HCT116 (cell line): Measurements from ENCODE around the gene AFAP1. TPM values are rescaled to one million over a fixed set of nuclear protein-coding genes. Genes with fewer than 3 reads are reported as not detected.

Experiments
- ATAC-seq: fragments of 200-7000 bp; cut with Tn5 transposase; 2 replicates; pipeline ENCODE4 v1.9.1; 2020; ENCODE audit warnings: mild to moderate bottlenecking, moderate library complexity
- BruUV-seq: library from RNA; stranded (reverse); fragments of 400-500 nt; replicated peaks from 2 replicates; lab custom pipeline; 2021; lab: Mats Ljungman, UMichigan
- CTCF ChIA-PET: fragments of 300-600 bp; sonication (Branson Sonifier 250); formaldehyde crosslinking; loops from one replicate; lab custom pipeline; 2021; ENCODE audit warnings: antibody characterized with exemption; lab: Charles Lee
- POLR2A ChIA-PET: fragments of 300-600, 350-600 bp; sonication (Branson Sonifier 250); formaldehyde crosslinking; loops from one replicate; lab custom pipeline; 2021; ENCODE audit warnings: antibody characterized with exemption; lab: Charles Lee
- RAD21 ChIA-PET, 2 experiments: fragments of 300-600 bp; sonication (Branson Sonifier 250); formaldehyde crosslinking; loops; one replicate each; lab custom pipeline; 2023; ENCODE audit warnings: low total read pairs in 2 of 2; ENCODE audit not compliant: uncharacterized antibody in 2 of 2, unreplicated experiment in 2 of 2, low non-redundant PET in 1 of 2; lab: Charles Lee
- DNase-seq: peaks from one replicate; pipeline ENCODE4 v3.0.0-alpha.2; 2010; ENCODE audit warnings: low read depth, low spot score
- H2AFZ ChIP-seq: fragments of 200-600 bp; shearing (Covaris generic), sonication (generic); 2 replicates; pipeline ENCODE4 v1.6.1; 2017; ENCODE audit warnings: low read depth, mixed run types, mixed read lengths, antibody characterized with exemption, low read length; ENCODE audit not compliant: poor library complexity, severe bottlenecking
- H3K27ac ChIP-seq: 2 replicates; pipeline ENCODE4 v1.5.1; 2012; ENCODE audit warnings: low read depth, low read length
- H3K27me3 ChIP-seq: fragments of 200-600 bp; sonication (generic); 2 replicates; pipeline ENCODE4 v1.6.1; 2016; ENCODE audit warnings: mixed run types, low read length, mixed read lengths; ENCODE audit not compliant: insufficient read depth
- H3K36me3 ChIP-seq, 2 experiments: fragments of 200-500 bp in 1 of 2; fragments of 200-600 bp in 1 of 2; sonication (Bioruptor generic) in 1 of 2; sonication (generic) in 1 of 2; 2 replicates each; pipeline versions ENCODE4 v1.5.1 to v1.6.1; 2014 to 2016; ENCODE audit warnings: low read length in 2 of 2, inconsistent platforms in 1 of 2, mixed read lengths in 1 of 2, mixed run types in 1 of 2; ENCODE audit not compliant: insufficient read depth in 2 of 2, control insufficient read depth in 1 of 2
- H3K4me1 ChIP-seq, 2 experiments: fragments of 200-600 bp in 1 of 2; sonication (generic) in 1 of 2; 2 replicates each; pipeline versions ENCODE4 v1.5.1 to v1.6.1; 2012 to 2017; ENCODE audit warnings: low read length in 2 of 2, inconsistent platforms in 1 of 2, mild to moderate bottlenecking in 1 of 2, mixed read lengths in 1 of 2, mixed run types in 1 of 2, moderate library complexity in 1 of 2; ENCODE audit not compliant: insufficient read depth in 2 of 2, control insufficient read depth in 1 of 2
- H3K4me2 ChIP-seq: fragments of 200-600 bp; sonication (generic); 2 replicates; pipeline ENCODE4 v1.6.1; 2017; ENCODE audit warnings: mixed run types, low read length, mixed read lengths
- H3K4me3 ChIP-seq, 2 experiments: fragments of 200-600 bp in 1 of 2; sonication (generic) in 1 of 2; replicated peaks in 1 of 2; 2 replicates each; pipeline ENCODE4 v1.5.1; 2011 to 2016; ENCODE audit warnings: low read length in 2 of 2, control low read depth in 1 of 2, low read depth in 1 of 2, mild to moderate bottlenecking in 1 of 2, mixed read lengths in 1 of 2, mixed run types in 1 of 2
- H3K79me2 ChIP-seq: fragments of 200-600 bp; sonication (generic); 2 replicates; pipeline ENCODE4 v1.6.1; 2017; ENCODE audit warnings: mild to moderate bottlenecking, mixed run types, low read length, moderate library complexity, mixed read lengths; ENCODE audit not compliant: insufficient read depth
- H3K9ac ChIP-seq: fragments of 200-600 bp; sonication (generic); 2 replicates; pipeline ENCODE4 v1.6.1; 2016; ENCODE audit warnings: low read length, mixed read lengths
- H3K9me2 ChIP-seq: fragments of 200-600 bp; sonication (generic), shearing (Covaris generic); 2 replicates; pipeline ENCODE4 v1.6.1; 2017; ENCODE audit warnings: mixed run types, mild to moderate bottlenecking, moderate library complexity; ENCODE audit not compliant: insufficient read depth
- H3K9me3 ChIP-seq, 2 experiments: fragments of 200-500 bp in 1 of 2; fragments of 200-600 bp in 1 of 2; sonication (Bioruptor generic) in 1 of 2; sonication (generic) in 1 of 2; 2 replicates each; pipeline ENCODE4 v1.6.1; 2014 to 2017; ENCODE audit warnings: low read length in 2 of 2, mixed read lengths in 2 of 2, inconsistent platforms in 1 of 2, low read depth in 1 of 2, mild to moderate bottlenecking in 1 of 2, mixed run types in 1 of 2, moderate library complexity in 1 of 2; ENCODE audit not compliant: control insufficient read depth in 1 of 2, insufficient read depth in 1 of 2
- H4K20me1 ChIP-seq: fragments of 200-600 bp; sonication (generic), shearing (Covaris generic); 2 replicates; pipeline ENCODE4 v1.6.1; 2017; ENCODE audit warnings: mixed run types, mild to moderate bottlenecking, moderate library complexity; ENCODE audit not compliant: insufficient read depth
- EGR1 ChIP-seq: IDR thresholded peaks from 2 replicates; pipeline ENCODE4 v1.6.1; 2012; ENCODE audit warnings: low read depth
- ELF1 ChIP-seq: IDR thresholded peaks from 2 replicates; pipeline ENCODE4 v1.6.1; 2012; ENCODE audit warnings: low read depth, borderline replicate concordance
- EZH2 ChIP-seq: fragments of 200-600 bp; sonication (generic); IDR thresholded peaks from 2 replicates; pipeline ENCODE4 v1.6.1; 2017; ENCODE audit warnings: antibody characterized with exemption, mixed run types
- EZH2phosphoT487 ChIP-seq: fragments of 200-600 bp; IDR thresholded peaks from 2 replicates; pipeline ENCODE4 v1.6.1; 2018; ENCODE audit warnings: antibody characterized with exemption, borderline replicate concordance
- FOSL1 ChIP-seq: IDR thresholded peaks from 2 replicates; pipeline ENCODE4 v1.6.1; 2012; ENCODE audit warnings: low read depth
- SIN3A ChIP-seq: IDR thresholded peaks from 2 replicates; pipeline ENCODE4 v1.6.1; 2012; ENCODE audit warnings: low read depth
- TCF7L2 ChIP-seq: IDR thresholded peaks from 2 replicates; pipeline ENCODE4 v1.7.0; 2011; ENCODE audit warnings: borderline replicate concordance, inconsistent platforms; ENCODE audit not compliant: insufficient read depth, insufficient read length; ENCODE audit errors: extremely low read depth
- ZFX ChIP-seq: fragments of 450-650 bp; IDR thresholded peaks from 2 replicates; pipeline ENCODE4 v1.6.1; 2017
- ZNF274 ChIP-seq: fragments of 200-500 bp; sonication (Bioruptor generic); IDR thresholded peaks from 2 replicates; pipeline ENCODE4 v1.6.1; 2014; ENCODE audit warnings: mild to moderate bottlenecking, low read depth, low read length, inconsistent platforms
- intact Hi-C: fragments of 100-400 bp; cut with micrococcal nuclease; formaldehyde crosslinking; loops from 2 replicates; pipeline ENCODE4 v1.10.0; 2022
- total RNA-seq: library from RNA; stranded (reverse); gene quantifications from one replicate; pipeline ENCODE4 v1.2.1, GENCODE V29; 2021; ENCODE audit not compliant: unreplicated experiment
- TF ChIP-seq, protein P1 (sequence below), 3 experiments: fragments of 200-600 bp in 1 of 3; sonication (generic) in 1 of 3; IDR thresholded peaks in 2 of 3; conservative IDR thresholded peaks in 1 of 3; 2 replicates each; pipeline ENCODE4 v1.5.1; 2012 to 2017; ENCODE audit warnings: low read depth in 2 of 3, low read length in 2 of 3, antibody characterized with exemption in 1 of 3, borderline replicate concordance in 1 of 3, control low read depth in 1 of 3, mild to moderate bottlenecking in 1 of 3, mixed read lengths in 1 of 3, mixed run types in 1 of 3, moderate library complexity in 1 of 3; ENCODE audit not compliant: insufficient read depth in 1 of 3
- TF ChIP-seq, protein P2 (sequence below): IDR thresholded peaks from 2 replicates; pipeline ENCODE4 v1.6.1; 2011; ENCODE audit warnings: mild to moderate bottlenecking, low read length, moderate library complexity; ENCODE audit not compliant: insufficient replicate concordance; ENCODE audit errors: extremely low read depth
- TF ChIP-seq, protein P3 (sequence below): IDR thresholded peaks from 2 replicates; pipeline ENCODE4 v1.6.1; 2012

Gene AFAP1
- total RNA-seq, 1 experiment from 2014 or later, result 19.4 TPM

DNA sequence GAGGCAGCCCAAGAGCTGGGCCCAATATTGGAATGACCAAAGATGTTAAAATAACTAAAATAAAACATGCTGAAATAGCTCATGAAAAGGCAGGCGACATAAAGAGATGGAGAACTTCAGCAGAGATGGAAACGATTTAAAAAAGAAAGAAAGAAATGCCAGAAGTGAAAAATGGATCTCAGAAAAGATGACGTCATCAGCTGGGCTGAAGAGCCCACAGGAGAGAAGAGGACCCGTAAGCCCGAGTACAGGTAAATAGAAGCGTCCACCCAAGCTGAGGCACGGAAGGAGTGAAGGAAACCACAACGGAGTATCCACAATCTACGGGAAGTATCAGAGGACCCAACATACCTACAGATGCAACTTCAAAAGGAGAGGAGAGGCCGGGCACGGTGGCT is 112.8 kb downstream of the AFAP1 start:
- Histone ChIP-seq H3K4me1 (peaks cover 7 to 12% of the 10 kb centered on the region in 2 experiments; a peak in 2 of 4 replicates), H2AFZ (no peak overlapping the region), H3K9me2 (no peaks in the 10 kb centered on the region), H3K79me2 (no peaks in the 10 kb centered on the region), H3K9me3 (no peaks in the 10 kb centered on the region), H3K9ac (no peak overlapping the region), H3K27ac (no peak overlapping the region), H3K4me2 (no peak overlapping the region), H3K36me3 (no peaks in the 10 kb centered on the region), H4K20me1 (no peaks in the 10 kb centered on the region), H3K4me3 (no peak overlapping the region), H3K27me3 (no peaks in the 10 kb centered on the region)
- POLR2A ChIA-PET, result interaction anchor here (1.3 kb wide), 1 partner anchor 16 kb away, joined by 3 read pairs; no protein-coding TSS in a partner anchor
- CTCF ChIA-PET, result no interaction called here
- ATAC-seq (no peak), DNase-seq (no peak)
- BruUV-seq, result no TSS peak
- intact Hi-C loops, result no loop called here
- RAD21 ChIA-PET, result no interaction called here
- TF ChIP-seq EGR1, result no peak
- no peak for TF ChIP-seq EZH2
- TF ChIP-seq ZFX, result no peak
- TF ChIP-seq, protein P1, sequence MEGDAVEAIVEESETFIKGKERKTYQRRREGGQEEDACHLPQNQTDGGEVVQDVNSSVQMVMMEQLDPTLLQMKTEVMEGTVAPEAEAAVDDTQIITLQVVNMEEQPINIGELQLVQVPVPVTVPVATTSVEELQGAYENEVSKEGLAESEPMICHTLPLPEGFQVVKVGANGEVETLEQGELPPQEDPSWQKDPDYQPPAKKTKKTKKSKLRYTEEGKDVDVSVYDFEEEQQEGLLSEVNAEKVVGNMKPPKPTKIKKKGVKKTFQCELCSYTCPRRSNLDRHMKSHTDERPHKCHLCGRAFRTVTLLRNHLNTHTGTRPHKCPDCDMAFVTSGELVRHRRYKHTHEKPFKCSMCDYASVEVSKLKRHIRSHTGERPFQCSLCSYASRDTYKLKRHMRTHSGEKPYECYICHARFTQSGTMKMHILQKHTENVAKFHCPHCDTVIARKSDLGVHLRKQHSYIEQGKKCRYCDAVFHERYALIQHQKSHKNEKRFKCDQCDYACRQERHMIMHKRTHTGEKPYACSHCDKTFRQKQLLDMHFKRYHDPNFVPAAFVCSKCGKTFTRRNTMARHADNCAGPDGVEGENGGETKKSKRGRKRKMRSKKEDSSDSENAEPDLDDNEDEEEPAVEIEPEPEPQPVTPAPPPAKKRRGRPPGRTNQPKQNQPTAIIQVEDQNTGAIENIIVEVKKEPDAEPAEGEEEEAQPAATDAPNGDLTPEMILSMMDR (IDR thresholded peaks at IDR 0.05 in 2 of 3, conservative IDR thresholded peaks at IDR 0.05 in 1 of 3; ENCODE audit: borderline replicate concordance in 1 of 3, insufficient read depth in 1 of 3, low read depth in 2 of 3, low read length in 2 of 3), result no peak
- no peak for TF ChIP-seq ELF1
- no peak for TF ChIP-seq TCF7L2
- TF ChIP-seq FOSL1, result no peak
- no peak for TF ChIP-seq SIN3A
- no peak for TF ChIP-seq ZNF274
- no peak for TF ChIP-seq EZH2phosphoT487
- TF ChIP-seq, protein P2, sequence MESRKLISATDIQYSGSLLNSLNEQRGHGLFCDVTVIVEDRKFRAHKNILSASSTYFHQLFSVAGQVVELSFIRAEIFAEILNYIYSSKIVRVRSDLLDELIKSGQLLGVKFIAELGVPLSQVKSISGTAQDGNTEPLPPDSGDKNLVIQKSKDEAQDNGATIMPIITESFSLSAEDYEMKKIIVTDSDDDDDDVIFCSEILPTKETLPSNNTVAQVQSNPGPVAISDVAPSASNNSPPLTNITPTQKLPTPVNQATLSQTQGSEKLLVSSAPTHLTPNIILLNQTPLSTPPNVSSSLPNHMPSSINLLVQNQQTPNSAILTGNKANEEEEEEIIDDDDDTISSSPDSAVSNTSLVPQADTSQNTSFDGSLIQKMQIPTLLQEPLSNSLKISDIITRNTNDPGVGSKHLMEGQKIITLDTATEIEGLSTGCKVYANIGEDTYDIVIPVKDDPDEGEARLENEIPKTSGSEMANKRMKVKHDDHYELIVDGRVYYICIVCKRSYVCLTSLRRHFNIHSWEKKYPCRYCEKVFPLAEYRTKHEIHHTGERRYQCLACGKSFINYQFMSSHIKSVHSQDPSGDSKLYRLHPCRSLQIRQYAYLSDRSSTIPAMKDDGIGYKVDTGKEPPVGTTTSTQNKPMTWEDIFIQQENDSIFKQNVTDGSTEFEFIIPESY, result no peak
- TF ChIP-seq, protein P3, sequence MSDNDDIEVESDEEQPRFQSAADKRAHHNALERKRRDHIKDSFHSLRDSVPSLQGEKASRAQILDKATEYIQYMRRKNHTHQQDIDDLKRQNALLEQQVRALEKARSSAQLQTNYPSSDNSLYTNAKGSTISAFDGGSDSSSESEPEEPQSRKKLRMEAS, result no peak
